K562 treated with DMSO at 1 percent for 12 hours (cell line): Measurements from ENCODE around the gene ZNF655. TPM values are rescaled to one million over a fixed set of nuclear protein-coding genes. Genes with fewer than 3 reads are reported as not detected.

Source experiments
- total RNA-seq: library from RNA; unstranded; fragments of 300-600 nt; gene quantifications from 2 replicates; pipeline ENCODE4 v1.2.3, GENCODE V29; 2022; ENCODE audit not compliant: insufficient read depth

The ZNF655 gene
- total RNA-seq: 37.2 and 85.5 TPM in 2 replicates

GRCh38 chr7:99558306-99559174 is at the start of gene ZNF655:
Gene ZNF655, plus strand, starts transcription at chr7:99558642. Its CDS starts 1,918 bp downstream, at chr7:99560560.

DNA sequence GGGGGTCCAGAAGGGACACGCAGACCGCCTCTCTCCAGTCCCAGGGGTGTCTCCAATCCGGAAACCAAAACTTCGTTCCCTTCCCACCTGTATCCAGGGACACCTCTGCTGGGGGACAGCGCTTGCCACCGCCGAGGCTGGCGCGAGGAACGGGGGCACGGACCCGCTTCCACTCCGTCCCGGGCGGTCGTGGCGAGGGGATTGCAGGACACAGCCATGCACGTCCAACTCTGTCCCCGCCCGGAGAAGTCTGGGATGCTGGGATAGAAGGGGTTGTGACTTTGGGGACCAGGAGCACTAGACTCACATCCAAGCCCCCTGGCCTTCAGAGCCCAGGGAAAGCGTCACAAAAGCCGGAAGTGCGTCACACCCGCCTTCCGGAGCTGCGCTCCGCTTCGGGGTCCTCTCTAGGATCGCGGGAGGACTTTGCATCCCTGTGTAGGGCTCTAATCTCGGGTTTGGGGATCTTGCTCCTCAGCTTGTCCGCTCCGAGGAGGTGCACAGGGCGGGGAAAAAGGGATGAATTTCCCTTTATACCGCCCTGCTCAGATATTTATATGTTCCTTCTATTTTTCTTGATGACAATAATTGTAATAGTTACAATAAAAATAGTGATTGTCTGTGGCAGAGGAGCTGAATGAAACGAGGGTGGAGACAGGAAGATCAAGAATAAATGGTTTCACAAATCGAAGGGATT is 6.5 kb upstream of the ZNF655 start, which contains the start of gene FAM200A:
TSS of gene FAM200A (minus strand) at position 348 of the 697 bp plus-strand sequence. CDS start 3,707 bp downstream, outside the sequence.

GRCh38 chr7:99597762-99598501 is 39.5 kb downstream of the ZNF655 start, which contains the start of gene TMEM225B:
Gene TMEM225B, plus strand, starts transcription at chr7:99598267. Its CDS starts 6,122 bp downstream, at chr7:99604389.

DNA sequence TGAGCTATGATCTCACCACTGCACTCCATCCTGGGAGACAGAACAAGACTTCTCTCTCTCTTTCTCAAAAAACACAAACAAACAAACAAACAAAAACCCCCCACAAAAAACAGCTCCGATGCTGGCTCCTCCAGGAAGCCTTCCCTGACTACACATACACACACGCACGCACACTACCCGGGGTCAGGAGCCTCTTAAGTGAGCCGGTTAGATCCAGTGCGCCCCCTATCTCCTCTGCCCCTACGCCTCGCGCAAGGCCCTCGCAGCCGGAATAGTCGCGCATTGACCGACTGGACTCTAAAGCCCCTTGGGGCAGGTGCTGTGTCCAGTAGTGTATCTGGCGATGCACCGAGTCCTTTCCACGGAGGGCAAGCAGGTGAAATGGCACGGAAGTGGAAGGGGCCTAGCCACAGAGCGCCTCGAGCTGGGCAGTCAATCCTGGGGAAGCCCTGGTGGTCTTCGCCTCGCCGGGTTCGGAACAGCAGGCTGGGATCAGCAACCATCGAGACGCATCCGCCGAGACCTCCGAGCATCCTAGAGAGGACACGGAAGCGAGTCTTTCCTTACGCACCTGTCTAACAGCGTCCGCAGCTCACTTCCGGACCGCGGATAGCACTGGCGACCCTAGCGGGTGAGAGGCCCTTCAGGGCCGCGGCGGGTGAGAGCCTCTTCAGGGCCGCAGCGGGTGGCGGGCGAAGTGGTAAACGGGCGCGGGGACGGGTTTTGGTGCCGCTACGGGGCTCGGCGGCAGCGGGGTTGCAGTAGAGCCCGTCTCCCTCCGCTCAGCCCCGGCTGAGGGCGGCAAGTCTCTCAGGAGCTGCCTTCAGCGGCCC is 58.1 kb downstream of the ZNF655 start, which contains the start of gene ZSCAN25:
TSS of gene ZSCAN25 (plus strand) at position 588 of the 833 bp plus-strand sequence. CDS start 2,661 bp downstream, outside the sequence.

Other genes with a start within 250 kb of the ZNF655 start
- 116 and 161 TPM in 2 replicates for gene ARPC1A, start 232.7 kb upstream of the ZNF655 start, total RNA-seq
- gene ARPC1B, start 183.9 kb upstream of the ZNF655 start, total RNA-seq: 633 and 716 TPM in 2 replicates
- 114 and 162 TPM in 2 replicates for gene PDAP1, start 150.0 kb upstream of the ZNF655 start, total RNA-seq
- 267 and 275 TPM in 2 replicates for gene BUD31, start 149.7 kb upstream of the ZNF655 start, total RNA-seq
- gene PTCD1, start 119.8 kb upstream of the ZNF655 start, total RNA-seq: 8.7 and 11.1 TPM in 2 replicates
- gene CPSF4, start 119.7 kb upstream of the ZNF655 start, total RNA-seq: 71.2 and 94.9 TPM in 2 replicates
- gene ATP5MF, start 92.5 kb upstream of the ZNF655 start, total RNA-seq: 1,063 and 1,126 TPM in 2 replicates
- gene ZNF789, start 85.8 kb upstream of the ZNF655 start, total RNA-seq: 7.2 and 22.3 TPM in 2 replicates
- gene ZNF394, start 58.4 kb upstream of the ZNF655 start, total RNA-seq: 18.0 and 28.2 TPM in 2 replicates
- 6.2 and 15.0 TPM in 2 replicates for gene ZKSCAN5, start 54.0 kb upstream of the ZNF655 start, total RNA-seq
- gene FAM200A, start 6.5 kb upstream of the ZNF655 start, total RNA-seq: 3.5 and 11.1 TPM in 2 replicates
- gene TMEM225B, start 39.6 kb downstream of the ZNF655 start, total RNA-seq: not detected in 2 replicates
- gene ZSCAN25, start 58.3 kb downstream of the ZNF655 start, total RNA-seq: 6.8 and 12.2 TPM in 2 replicates
- 3.2 and 11.1 TPM in 2 replicates for gene CYP3A5, start 121.4 kb downstream of the ZNF655 start, total RNA-seq
- gene CYP3A7, start 176.6 kb downstream of the ZNF655 start, total RNA-seq: not detected in 2 replicates
- not detected in 2 replicates for gene CYP3A4, start 225.5 kb downstream of the ZNF655 start, total RNA-seq